GM19324 (cell line): ENCODE data around the gene OPN1MW.
"Not testable (repeated sequence)": the region's sequence is repeated elsewhere in the genome, so short reads cannot be mapped to it uniquely, and the experiment has no call there.

Source experiments
- ATAC-seq: cut with Tn5 transposase; IDR thresholded peaks from one replicate; pipeline ENCODE4 v1.9.1; 2021; ENCODE audit warnings: mild to moderate bottlenecking, moderate library complexity; ENCODE audit not compliant: unreplicated experiment, low FRiP score

Gene OPN1MW

GRCh38 chrX:154182296-154182695 lies at the start of gene OPN1MW:
OPN1MW (plus strand) TSS chrX:154182596; CDS start chrX:154182678, 82 bp downstream.
- not testable (repeated sequence) for ATAC-seq

DNA sequence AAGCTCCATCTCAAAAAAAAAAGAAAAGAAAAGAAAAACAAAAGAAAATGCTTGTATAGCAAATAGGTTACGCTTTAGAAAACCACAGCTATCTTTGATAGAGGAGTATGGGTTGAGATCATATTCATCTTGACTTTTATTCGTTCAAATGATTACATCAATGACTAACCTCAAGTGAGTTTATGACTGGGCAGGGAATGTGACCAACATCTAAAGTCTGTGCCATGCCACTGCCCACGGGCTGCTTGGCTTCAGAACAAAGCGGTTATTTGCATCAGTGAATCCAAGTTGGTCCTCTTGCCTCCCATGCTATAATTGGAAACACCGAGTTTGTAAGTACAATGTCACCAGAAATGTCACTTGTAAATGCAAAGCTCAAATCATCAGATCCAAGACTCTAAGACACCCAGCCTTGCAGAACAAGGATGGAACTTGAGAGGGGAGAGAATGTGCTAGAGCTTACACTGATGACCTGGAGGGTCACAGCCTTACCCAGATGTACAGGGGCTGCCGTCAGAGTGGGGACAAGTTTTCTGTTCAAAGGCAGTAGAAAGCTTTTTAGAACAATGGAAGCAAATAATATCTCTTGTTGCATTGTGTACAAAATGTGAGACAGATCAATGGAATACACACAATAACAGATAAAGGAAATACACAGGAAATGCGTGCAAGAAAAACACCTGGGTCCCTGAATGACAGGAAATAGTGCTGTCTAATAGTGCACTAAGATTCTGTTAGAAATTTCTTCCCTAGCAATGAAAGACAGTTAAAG lies 46.8 kb upstream of the OPN1MW start:
- no peak for ATAC-seq

- no peak for ATAC-seq
Observed at GRCh38 chrX:154136627-154137161, 45.7 kb upstream of the OPN1MW start.

DNA sequence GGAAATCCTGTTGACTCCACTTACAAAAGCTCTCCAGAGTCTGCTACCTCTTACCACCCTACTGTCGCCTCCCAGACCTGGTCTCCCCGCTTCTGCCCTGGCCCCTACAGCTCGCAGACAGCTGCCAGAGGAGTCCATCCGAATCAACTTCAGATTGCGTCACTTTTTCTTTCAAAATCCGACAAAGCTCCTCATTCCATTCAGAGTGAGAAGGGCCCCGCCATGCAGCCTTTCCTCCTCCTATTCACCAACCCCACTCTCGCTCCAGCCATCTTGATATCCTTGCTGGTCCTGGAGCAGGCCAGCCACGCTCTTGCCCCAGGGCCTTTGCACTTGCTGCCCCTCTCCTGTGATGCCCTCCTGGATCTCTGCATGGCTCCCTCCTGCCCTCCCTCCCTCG lies 43.5 kb upstream of the OPN1MW start:
- ATAC-seq = no peak

DNA sequence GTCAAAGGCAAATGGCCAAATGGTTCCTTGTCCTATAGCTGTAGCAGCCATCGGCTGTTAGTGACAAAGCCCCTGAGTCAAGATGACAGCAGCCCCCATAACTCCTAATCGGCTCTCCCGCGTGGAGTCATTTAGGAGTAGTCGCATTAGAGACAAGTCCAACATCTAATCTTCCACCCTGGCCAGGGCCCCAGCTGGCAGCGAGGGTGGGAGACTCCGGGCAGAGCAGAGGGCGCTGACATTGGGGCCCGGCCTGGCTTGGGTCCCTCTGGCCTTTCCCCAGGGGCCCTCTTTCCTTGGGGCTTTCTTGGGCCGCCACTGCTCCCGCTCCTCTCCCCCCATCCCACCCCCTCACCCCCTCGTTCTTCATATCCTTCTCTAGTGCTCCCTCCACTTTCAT lies 42.2 kb upstream of the OPN1MW start:
- no peak for ATAC-seq

DNA sequence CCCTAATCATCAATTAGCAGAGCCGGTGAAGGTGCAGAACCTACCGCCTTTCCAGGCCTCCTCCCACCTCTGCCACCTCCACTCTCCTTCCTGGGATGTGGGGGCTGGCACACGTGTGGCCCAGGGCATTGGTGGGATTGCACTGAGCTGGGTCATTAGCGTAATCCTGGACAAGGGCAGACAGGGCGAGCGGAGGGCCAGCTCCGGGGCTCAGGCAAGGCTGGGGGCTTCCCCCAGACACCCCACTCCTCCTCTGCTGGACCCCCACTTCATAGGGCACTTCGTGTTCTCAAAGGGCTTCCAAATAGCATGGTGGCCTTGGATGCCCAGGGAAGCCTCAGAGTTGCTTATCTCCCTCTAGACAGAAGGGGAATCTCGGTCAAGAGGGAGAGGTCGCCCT lies 41.7 kb upstream of the OPN1MW start:
- ATAC-seq = no peak

DNA sequence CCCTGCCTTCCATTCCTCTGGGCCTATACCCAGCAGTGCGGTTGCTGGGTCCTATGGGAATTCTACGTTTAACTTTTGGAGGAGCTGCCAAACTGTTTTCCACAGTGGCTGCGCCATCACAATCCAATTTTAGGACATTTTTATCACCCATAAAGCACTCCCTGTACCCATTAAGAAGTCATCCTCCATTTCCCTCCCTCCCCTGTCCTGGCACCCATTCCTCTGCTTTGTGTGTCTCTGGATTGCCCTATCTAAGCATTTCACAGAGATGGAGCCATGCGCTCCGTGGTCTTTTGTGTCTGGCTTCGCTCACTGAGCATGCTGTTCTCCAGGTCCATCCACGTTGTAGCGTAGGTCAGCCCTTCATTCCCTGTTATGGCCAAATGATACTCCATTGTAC lies 40.0 kb upstream of the OPN1MW start:
- ATAC-seq = no peak

DNA sequence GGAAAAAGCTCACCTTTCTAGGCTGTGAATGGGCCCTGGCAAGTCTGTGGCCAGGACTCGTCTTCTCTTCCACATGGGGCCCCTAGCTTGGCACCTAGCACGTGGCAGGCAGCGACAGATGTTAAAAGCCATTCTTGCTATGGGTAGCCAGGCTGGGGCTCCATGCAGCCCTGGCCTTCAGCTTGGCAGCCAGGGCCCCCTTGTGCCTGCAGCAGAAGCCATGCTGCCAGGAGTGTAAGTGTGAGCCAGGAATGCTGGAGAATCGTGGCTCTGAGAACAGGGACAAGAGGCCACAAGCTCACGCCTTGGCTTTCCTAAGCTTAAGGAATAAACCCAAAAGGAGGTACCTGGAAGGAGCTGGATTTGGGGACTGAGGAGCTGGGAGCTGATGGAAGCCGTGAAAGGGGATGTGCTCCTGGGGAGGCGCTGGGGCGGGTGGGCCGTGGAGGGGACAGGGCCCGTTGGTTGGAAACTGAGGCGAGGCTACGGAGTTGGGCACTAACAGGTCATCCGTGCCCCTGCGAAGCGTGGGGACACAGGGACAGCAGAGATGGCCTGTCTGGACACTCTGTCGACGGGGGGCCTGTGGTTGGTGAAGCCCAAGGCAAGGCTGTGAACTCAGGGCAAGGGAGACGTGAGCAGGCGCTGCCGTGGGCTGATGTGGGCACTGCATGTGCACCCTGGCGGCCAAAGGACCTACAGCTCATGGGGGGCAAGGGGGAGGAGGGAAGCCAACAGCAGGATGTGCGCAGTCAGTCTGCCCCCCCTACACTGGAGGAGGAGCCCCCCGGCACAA lies 39.2 kb upstream of the OPN1MW start:
- no peak for ATAC-seq

GRCh38 chrX:154144010-154144409 lies 38.4 kb upstream of the OPN1MW start, which contains the start of gene OPN1LW:
OPN1LW (plus strand) TSS chrX:154144243; CDS start chrX:154144284, 41 bp downstream.
- ATAC-seq = not testable (repeated sequence)

DNA sequence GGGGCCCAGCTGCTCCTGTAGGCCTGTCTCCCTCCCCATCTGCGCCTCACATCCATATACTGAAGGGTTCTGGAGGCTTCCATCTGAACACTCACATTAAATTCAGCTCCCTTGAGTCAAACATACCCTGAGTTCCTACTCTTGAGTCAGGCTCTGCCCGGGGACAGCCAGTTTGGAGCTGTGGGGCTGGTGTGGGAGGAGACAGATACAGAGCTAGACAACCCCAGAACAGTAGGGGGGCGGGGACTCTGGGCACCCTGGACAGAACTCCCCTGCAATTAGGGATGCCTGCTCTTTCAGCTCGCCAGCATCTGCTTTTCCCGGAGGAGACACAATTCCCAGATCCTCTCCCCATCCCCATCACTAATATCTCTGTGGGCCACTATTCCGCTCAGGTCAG lies 31.4 kb upstream of the OPN1MW start:
- not testable (repeated sequence) for ATAC-seq

DNA sequence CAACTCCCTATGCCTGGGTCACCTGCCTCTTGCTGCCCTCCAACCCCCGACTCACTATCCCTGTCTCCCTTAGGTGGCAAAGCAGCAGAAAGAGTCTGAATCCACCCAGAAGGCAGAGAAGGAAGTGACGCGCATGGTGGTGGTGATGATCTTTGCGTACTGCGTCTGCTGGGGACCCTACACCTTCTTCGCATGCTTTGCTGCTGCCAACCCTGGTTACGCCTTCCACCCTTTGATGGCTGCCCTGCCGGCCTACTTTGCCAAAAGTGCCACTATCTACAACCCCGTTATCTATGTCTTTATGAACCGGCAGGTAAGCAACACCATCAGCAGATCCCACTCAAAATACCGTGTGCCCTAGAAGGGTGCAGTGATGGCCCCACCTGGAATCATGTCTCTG lies 26.2 kb upstream of the OPN1MW start:
- not testable (repeated sequence) for ATAC-seq

GRCh38 chrX:154157207-154157606 lies 25.2 kb upstream of the OPN1MW start:
- ATAC-seq = not testable (repeated sequence)

GRCh38 chrX:154159345-154159744 lies 23.1 kb upstream of the OPN1MW start:
- ATAC-seq = not testable (repeated sequence)

GRCh38 chrX:154164902-154165301 lies 17.5 kb upstream of the OPN1MW start:
- ATAC-seq = not testable (repeated sequence)

DNA sequence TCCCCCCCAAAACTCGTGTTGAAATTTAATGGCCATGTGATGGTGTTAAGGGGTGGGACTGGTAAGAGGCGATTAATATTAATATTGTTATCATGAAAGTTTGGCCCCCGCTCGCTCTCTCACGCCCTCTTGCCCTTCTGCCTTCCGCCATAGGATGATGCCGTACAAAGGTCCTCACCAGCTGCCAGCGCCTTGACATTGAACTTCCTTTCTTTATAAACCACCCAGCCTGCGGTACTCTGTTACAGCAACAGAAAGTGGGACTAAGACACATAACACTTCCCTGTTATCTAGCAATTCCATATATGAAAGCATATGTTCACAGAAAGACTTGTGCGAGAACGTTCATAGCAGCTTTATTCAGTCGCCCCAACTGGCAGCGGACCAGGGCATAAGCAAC lies 14.0 kb upstream of the OPN1MW start:
- ATAC-seq = not testable (repeated sequence)

DNA sequence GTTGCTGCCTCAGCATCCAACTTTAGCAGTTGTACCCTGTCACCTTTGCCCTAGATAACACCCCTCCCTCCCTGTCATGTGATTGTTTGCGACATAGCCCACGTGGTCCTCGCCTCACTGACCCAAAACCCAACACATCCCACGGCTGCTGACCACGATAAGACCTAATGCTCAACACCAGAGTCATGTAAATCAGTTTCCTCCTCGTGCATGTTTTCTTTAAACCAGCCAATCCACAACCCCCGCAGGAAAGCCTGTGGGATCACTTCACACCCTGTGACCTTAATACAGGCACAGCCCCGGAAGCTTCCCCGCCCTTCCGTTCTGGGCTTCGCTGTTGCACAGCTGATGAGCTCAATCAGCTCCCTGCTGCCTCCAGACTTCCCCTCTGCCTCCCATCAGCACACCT lies 9.9 kb upstream of the OPN1MW start:
- not testable (repeated sequence) for ATAC-seq

GRCh38 chrX:154174356-154174755 lies 8.0 kb upstream of the OPN1MW start:
- ATAC-seq = not testable (repeated sequence)

DNA sequence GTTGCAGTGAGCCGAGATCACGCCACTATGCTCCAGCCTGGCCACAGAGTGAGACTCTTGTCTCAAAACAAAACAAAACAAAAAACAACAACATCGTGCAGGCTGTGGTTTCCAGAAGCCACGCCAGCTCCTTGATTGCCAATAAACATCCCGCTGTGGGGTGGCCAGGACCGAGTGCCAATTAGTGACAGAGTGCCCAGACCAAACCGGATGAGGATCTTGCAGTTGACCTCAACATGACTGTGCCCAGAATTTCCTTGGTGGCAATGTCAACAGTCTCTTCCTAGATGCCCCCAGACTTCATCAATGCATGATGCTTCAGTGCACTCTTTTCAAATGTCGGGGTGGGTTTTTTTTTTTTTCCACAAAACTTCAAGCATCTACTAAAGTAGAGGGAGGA lies 1.4 kb downstream of the OPN1MW start:
- ATAC-seq = not testable (repeated sequence)

- not testable (repeated sequence) for ATAC-seq
Observed at GRCh38 chrX:154192846-154193245, 10.4 kb downstream of the OPN1MW start.

- not testable (repeated sequence) for ATAC-seq
Observed at GRCh38 chrX:154194316-154194715, 11.9 kb downstream of the OPN1MW start.

DNA sequence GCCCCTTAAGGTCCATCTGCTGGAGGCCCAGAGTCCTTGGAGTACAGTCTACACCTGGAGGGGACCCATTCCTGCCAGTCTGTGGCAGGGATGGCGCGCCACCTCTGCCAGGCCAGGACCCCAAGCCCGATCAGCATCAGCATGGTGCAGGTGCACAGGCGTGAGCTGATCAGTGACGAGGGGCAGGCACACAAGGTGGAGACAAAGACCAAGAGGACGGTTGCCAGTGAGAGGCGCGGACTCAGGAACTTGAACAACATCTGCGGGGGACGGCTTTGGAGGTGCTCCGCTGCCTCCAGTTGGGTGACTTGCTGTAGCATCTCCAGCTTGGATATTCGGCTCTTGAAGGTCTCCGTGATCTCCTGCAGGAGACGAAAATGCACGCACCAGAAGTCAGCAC lies 14.1 kb downstream of the OPN1MW start:
- not testable (repeated sequence) for ATAC-seq
